ENCODE measurements around the gene TES.
A peak's percentile ranks its signal among the peaks of the same experiment; 100 is the strongest.

TES gene

GRCh38 chr7:116211913-116212596, 1.7 kb downstream of the TES start:
- no peak for TF ChIP-seq CTCF (IDR thresholded peaks at IDR 0.05; ENCODE audit: insufficient read depth, low read depth, low read length, missing control alignments)
- peak; percentile 11 for DNase-seq (ENCODE audit: low read depth)
- peak overlapping the region; percentile 83 for H3K4me3 ChIP-seq (ENCODE audit: low read depth, low read length)

- H3K4me3 ChIP-seq (ENCODE audit: low read depth, low read length): peak overlapping the region; percentile 83
- TF ChIP-seq CTCF (IDR thresholded peaks at IDR 0.05; ENCODE audit: insufficient read depth, low read depth, low read length, missing control alignments): no peak
- no peak for DNase-seq (ENCODE audit: low read depth)
These were observed 2.5 kb downstream of the TES start for GRCh38 chr7:116212869-116213268.

GRCh38 chr7:116213361-116214130, 3.2 kb downstream of the TES start:
- H3K4me3 ChIP-seq (ENCODE audit: low read depth, low read length): peak overlapping the region; percentile 83
- DNase-seq (ENCODE audit: low read depth): no peak
- TF ChIP-seq CTCF (IDR thresholded peaks at IDR 0.05; ENCODE audit: insufficient read depth, low read depth, low read length, missing control alignments): no peak

GRCh38 chr7:116214921-116215320, 4.6 kb downstream of the TES start:
- no peak for DNase-seq (ENCODE audit: low read depth)
- H3K4me3 ChIP-seq (ENCODE audit: low read depth, low read length): no peak overlapping the region
- TF ChIP-seq CTCF (IDR thresholded peaks at IDR 0.05; ENCODE audit: insufficient read depth, low read depth, low read length, missing control alignments): no peak

GRCh38 chr7:116215551-116215950, 5.2 kb downstream of the TES start:
- H3K4me3 ChIP-seq (ENCODE audit: low read depth, low read length): no peak overlapping the region
- no peak for DNase-seq (ENCODE audit: low read depth)
- TF ChIP-seq CTCF (IDR thresholded peaks at IDR 0.05; ENCODE audit: insufficient read depth, low read depth, low read length, missing control alignments): no peak

- TF ChIP-seq CTCF (IDR thresholded peaks at IDR 0.05; ENCODE audit: insufficient read depth, low read depth, low read length, missing control alignments): no peak
- DNase-seq (ENCODE audit: low read depth): no peak
- H3K4me3 ChIP-seq (ENCODE audit: low read depth, low read length): no peak overlapping the region
These were observed 6.7 kb downstream of the TES start for GRCh38 chr7:116216956-116217571.

Measured in GM12865 (cell line).